GM12891 (cell line): Measurements from ENCODE around the gene SLC9A9.

ENCODE experiments used
- POLR2A ChIP-seq: IDR thresholded peaks from 2 replicates; pipeline ENCODE4 v1.6.1; 2011; ENCODE audit warnings: low read depth, low read length, control low read depth
- POLR2AphosphoS5 ChIP-seq: IDR thresholded peaks from 2 replicates; pipeline ENCODE4 v1.6.1; 2011; ENCODE audit warnings: low read depth, low read length, control low read depth
- TAF1 ChIP-seq: IDR thresholded peaks from 2 replicates; pipeline ENCODE4 v1.6.1; 2011; ENCODE audit warnings: low read depth, low read length, control low read depth

- TF ChIP-seq POLR2AphosphoS5 (no peak), POLR2A (no peak), TAF1 (no peak)
These were observed 52.4 kb downstream of the SLC9A9 start for GRCh38 chr3:143795874-143796273.
